H1 (cell line): Measurements from ENCODE around the gene INPPL1. TPM values are rescaled to one million over a fixed set of nuclear protein-coding genes. Genes with fewer than 3 reads are reported as not detected.

Experiments
- CBX5 ChIP-seq: fragments of 300-800, 300-1000 bp; sonication (generic); IDR thresholded peaks from 2 replicates; pipeline ENCODE4 v1.7.1; 2016; ENCODE audit warnings: antibody characterized with exemption, low read length, low read depth
- CHD1 ChIP-seq: IDR thresholded peaks from 2 replicates; pipeline ENCODE4 v1.6.1; 2012; ENCODE audit warnings: low read depth, low read length, improper control_type of control experiment
- GTF2F1 ChIP-seq: IDR thresholded peaks from 2 replicates; pipeline ENCODE4 v1.6.1; 2012; ENCODE audit warnings: low read depth, low read length, improper control_type of control experiment, borderline replicate concordance
- HDAC6 ChIP-seq: IDR thresholded peaks from one replicate; pipeline ENCODE4 v1.7.1; 2012; ENCODE audit warnings: low read depth, mild to moderate bottlenecking, inconsistent platforms, low read length, moderate library complexity
- KDM4A ChIP-seq: IDR thresholded peaks from one replicate; pipeline ENCODE4 v1.7.1; 2012; ENCODE audit warnings: low read depth, mild to moderate bottlenecking, moderate library complexity, low read length, inconsistent platforms; ENCODE audit not compliant: severe bottlenecking
- RXRA ChIP-seq: IDR thresholded peaks from 2 replicates; pipeline ENCODE4 v1.6.1; 2011; ENCODE audit warnings: low read depth, mild to moderate bottlenecking, low read length, moderate library complexity; ENCODE audit not compliant: insufficient read depth
- SAP30 ChIP-seq: fragments of 300-600 bp; sonication (generic); IDR thresholded peaks from 2 replicates; pipeline ENCODE4 v1.7.1; 2012; ENCODE audit warnings: low read length, moderate library complexity, mild to moderate bottlenecking, inconsistent platforms; ENCODE audit not compliant: insufficient read depth, insufficient replicate concordance
- SIN3A ChIP-seq, 2 experiments: IDR thresholded peaks in 1 of 2; conservative IDR thresholded peaks in 1 of 2; 2 replicates each; pipeline ENCODE4 v1.6.1; 2011 to 2012; ENCODE audit warnings: low read length in 2 of 2, improper control_type of control experiment in 1 of 2, low read depth in 1 of 2, mild to moderate bottlenecking in 1 of 2
- TBP ChIP-seq: IDR thresholded peaks from 2 replicates; pipeline ENCODE4 v1.6.1; 2011; ENCODE audit warnings: low read depth, low read length, improper control_type of control experiment
- YY1 ChIP-seq: IDR thresholded peaks from 2 replicates; pipeline ENCODE4 v1.6.1; 2011; ENCODE audit warnings: low read depth, mild to moderate bottlenecking, low read length
- polyA plus RNA-seq, 7 experiments: library from polyadenylated mRNA; depleted of rRNA in 3 of 7; stranded (reverse) in 5 of 7; unstranded in 2 of 7; fragments of >200 nt in 5 of 7; fragments of 200-250 nt in 2 of 7; gene quantifications; 1 replicate in 5 of 7; 2 replicates in 1 of 7; 4 replicates in 1 of 7; pipeline versions ENCODE4 v1.2.1 to v1.2.3, GENCODE V29; 2011 to 2013; ENCODE audit warnings: missing spikeins in 2 of 7, mixed read lengths in 2 of 7
- total RNA-seq: library from RNA; stranded (reverse); fragmentation: NEBNext Ultra II Directional; extraction: Animal tissue kit (Norgen Biotek cat#: 25700); gene quantifications from 2 replicates; pipeline ENCODE4 v1.2.1, GENCODE V29; 2021
- TF ChIP-seq, protein P1 (sequence below): fragments of 300-600 bp; sonication (generic); IDR thresholded peaks from 2 replicates; pipeline ENCODE4 v1.7.1; 2012; ENCODE audit warnings: low read length, moderate library complexity, mild to moderate bottlenecking, inconsistent platforms; ENCODE audit not compliant: insufficient replicate concordance

INPPL1 gene
- total and polyA plus RNA-seq, 2 of the 8 experiments (the other 6 are each of a cell fraction or from before 2014, with no cell fraction given): 54.5 to 79.5 TPM

DNA sequence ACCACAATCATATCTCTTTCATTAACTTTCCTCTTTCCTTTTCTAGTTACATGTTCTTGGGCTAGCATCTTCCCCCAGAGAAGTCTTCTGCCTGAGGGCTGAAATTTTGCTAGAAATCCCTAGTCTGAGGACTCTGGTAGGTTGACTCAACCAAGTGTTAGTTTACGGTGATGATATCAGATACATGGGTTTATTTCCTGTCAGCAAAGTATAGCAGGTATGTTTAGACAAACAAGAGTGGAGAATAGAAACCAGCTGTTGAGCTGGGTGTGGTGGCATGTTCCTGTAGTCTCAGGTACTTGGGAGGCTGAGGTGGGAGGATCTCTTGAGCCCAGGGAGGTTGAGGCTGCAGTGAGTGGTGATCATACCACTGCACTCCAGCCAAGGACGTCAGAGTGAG, 21.4 kb upstream of the INPPL1 start (continued):
- TF ChIP-seq, protein P1, sequence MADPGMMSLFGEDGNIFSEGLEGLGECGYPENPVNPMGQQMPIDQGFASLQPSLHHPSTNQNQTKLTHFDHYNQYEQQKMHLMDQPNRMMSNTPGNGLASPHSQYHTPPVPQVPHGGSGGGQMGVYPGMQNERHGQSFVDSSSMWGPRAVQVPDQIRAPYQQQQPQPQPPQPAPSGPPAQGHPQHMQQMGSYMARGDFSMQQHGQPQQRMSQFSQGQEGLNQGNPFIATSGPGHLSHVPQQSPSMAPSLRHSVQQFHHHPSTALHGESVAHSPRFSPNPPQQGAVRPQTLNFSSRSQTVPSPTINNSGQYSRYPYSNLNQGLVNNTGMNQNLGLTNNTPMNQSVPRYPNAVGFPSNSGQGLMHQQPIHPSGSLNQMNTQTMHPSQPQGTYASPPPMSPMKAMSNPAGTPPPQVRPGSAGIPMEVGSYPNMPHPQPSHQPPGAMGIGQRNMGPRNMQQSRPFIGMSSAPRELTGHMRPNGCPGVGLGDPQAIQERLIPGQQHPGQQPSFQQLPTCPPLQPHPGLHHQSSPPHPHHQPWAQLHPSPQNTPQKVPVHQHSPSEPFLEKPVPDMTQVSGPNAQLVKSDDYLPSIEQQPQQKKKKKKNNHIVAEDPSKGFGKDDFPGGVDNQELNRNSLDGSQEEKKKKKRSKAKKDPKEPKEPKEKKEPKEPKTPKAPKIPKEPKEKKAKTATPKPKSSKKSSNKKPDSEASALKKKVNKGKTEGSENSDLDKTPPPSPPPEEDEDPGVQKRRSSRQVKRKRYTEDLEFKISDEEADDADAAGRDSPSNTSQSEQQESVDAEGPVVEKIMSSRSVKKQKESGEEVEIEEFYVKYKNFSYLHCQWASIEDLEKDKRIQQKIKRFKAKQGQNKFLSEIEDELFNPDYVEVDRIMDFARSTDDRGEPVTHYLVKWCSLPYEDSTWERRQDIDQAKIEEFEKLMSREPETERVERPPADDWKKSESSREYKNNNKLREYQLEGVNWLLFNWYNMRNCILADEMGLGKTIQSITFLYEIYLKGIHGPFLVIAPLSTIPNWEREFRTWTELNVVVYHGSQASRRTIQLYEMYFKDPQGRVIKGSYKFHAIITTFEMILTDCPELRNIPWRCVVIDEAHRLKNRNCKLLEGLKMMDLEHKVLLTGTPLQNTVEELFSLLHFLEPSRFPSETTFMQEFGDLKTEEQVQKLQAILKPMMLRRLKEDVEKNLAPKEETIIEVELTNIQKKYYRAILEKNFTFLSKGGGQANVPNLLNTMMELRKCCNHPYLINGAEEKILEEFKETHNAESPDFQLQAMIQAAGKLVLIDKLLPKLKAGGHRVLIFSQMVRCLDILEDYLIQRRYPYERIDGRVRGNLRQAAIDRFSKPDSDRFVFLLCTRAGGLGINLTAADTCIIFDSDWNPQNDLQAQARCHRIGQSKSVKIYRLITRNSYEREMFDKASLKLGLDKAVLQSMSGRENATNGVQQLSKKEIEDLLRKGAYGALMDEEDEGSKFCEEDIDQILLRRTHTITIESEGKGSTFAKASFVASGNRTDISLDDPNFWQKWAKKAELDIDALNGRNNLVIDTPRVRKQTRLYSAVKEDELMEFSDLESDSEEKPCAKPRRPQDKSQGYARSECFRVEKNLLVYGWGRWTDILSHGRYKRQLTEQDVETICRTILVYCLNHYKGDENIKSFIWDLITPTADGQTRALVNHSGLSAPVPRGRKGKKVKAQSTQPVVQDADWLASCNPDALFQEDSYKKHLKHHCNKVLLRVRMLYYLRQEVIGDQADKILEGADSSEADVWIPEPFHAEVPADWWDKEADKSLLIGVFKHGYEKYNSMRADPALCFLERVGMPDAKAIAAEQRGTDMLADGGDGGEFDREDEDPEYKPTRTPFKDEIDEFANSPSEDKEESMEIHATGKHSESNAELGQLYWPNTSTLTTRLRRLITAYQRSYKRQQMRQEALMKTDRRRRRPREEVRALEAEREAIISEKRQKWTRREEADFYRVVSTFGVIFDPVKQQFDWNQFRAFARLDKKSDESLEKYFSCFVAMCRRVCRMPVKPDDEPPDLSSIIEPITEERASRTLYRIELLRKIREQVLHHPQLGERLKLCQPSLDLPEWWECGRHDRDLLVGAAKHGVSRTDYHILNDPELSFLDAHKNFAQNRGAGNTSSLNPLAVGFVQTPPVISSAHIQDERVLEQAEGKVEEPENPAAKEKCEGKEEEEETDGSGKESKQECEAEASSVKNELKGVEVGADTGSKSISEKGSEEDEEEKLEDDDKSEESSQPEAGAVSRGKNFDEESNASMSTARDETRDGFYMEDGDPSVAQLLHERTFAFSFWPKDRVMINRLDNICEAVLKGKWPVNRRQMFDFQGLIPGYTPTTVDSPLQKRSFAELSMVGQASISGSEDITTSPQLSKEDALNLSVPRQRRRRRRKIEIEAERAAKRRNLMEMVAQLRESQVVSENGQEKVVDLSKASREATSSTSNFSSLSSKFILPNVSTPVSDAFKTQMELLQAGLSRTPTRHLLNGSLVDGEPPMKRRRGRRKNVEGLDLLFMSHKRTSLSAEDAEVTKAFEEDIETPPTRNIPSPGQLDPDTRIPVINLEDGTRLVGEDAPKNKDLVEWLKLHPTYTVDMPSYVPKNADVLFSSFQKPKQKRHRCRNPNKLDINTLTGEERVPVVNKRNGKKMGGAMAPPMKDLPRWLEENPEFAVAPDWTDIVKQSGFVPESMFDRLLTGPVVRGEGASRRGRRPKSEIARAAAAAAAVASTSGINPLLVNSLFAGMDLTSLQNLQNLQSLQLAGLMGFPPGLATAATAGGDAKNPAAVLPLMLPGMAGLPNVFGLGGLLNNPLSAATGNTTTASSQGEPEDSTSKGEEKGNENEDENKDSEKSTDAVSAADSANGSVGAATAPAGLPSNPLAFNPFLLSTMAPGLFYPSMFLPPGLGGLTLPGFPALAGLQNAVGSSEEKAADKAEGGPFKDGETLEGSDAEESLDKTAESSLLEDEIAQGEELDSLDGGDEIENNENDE: no peak
- TF ChIP-seq SIN3A (conservative IDR thresholded peaks at IDR 0.05 in 1 of 2, IDR thresholded peaks at IDR 0.05 in 1 of 2; ENCODE audit: low read depth in 1 of 2, low read length in 2 of 2): no peak
- no peak for TF ChIP-seq SAP30
- no peak for TF ChIP-seq CBX5
- no peak for TF ChIP-seq CHD1
- TF ChIP-seq YY1: no peak
- TF ChIP-seq RXRA: no peak
- no peak for TF ChIP-seq TBP
- TF ChIP-seq KDM4A: no peak
- TF ChIP-seq HDAC6: no peak
- no peak for TF ChIP-seq GTF2F1
